T-helper 17 cell (primary cell): ENCODE data around the gene FGF2. TPM values are rescaled to one million over a fixed set of nuclear protein-coding genes. Genes with fewer than 3 reads are reported as not detected.
"Not testable (repeated sequence)": the region's sequence is repeated elsewhere in the genome, so short reads cannot be mapped to it uniquely, and the experiment has no call there.

ENCODE experiments used
- ATAC-seq: fragments of 150-1000 bp; cut with Tn5 transposase; 2 replicates; pipeline ENCODE4 v1.10.0; 2021; ENCODE audit warnings: mild to moderate bottlenecking, moderate library complexity
- DNase-seq, 3 donors: peaks; one replicate each; pipeline versions ENCODE4 v3.0.0 to v3.0.0-alpha.2; 2020 to 2021
- H3K9me3 ChIP-seq: one replicate; pipeline ENCODE4 v1.7.0; 2013; ENCODE audit warnings: low read length, mild to moderate bottlenecking; ENCODE audit not compliant: control insufficient read depth, poor library complexity, severe bottlenecking
- H3K27ac Mint-ChIP-seq: one replicate; pipeline ENCODE4 v1.8.0; 2022; ENCODE audit warnings: mild to moderate bottlenecking, moderate library complexity, mixed read lengths
- H3K27me3 Mint-ChIP-seq: one replicate; pipeline ENCODE4 v1.8.0; 2022; ENCODE audit warnings: mixed read lengths
- H3K36me3 Mint-ChIP-seq: one replicate; pipeline ENCODE4 v1.8.0; 2022; ENCODE audit warnings: low read depth, mixed read lengths
- H3K4me1 Mint-ChIP-seq: one replicate; pipeline ENCODE4 v1.8.0; 2022; ENCODE audit warnings: mild to moderate bottlenecking, mixed read lengths
- H3K4me3 Mint-ChIP-seq: one replicate; pipeline ENCODE4 v1.8.0; 2022; ENCODE audit warnings: mild to moderate bottlenecking, moderate library complexity, mixed read lengths
- total RNA-seq, 4 donors: library from RNA in 2 of 4; stranded (reverse) in 2 of 4; gene quantifications; one replicate each; pipeline ENCODE4 v1.2.3 and lab custom pipeline; 2022 to 2026

The FGF2 gene
- total RNA-seq, 2 donors from 2014 or later: 0.31 TPM; not detected in 1

DNA sequence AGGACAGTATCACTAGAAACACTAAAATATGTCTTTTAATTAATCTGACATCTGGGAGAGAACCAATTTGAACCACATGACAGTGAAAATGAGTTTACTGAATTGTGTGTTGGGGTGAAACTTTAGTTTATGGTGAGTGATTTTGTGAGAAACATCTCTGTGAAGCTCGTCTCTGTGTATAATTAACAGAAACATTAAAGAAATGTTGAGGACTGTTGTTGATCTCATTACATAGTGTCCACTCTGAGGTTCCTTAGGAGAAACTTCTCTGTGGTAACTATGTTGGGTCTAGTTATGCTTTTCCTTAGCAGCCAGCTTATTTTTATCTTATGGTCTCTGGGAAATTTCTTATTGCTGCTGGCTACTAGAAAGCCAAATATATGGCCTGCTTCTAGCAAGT, 15.8 kb downstream of the FGF2 start:
- Mint-ChIP-seq H3K4me1 (no peaks in the 10 kb centered on the region), H3K4me3 (no peak overlapping the region), H3K36me3 (no peaks in the 10 kb centered on the region), H3K27me3 (peaks cover 24% of the 10 kb centered on the region), H3K27ac (no peak overlapping the region)
- H3K9me3 ChIP-seq: no peaks in the 10 kb centered on the region
- DNase-seq (no peak), ATAC-seq (no peak)

DNA sequence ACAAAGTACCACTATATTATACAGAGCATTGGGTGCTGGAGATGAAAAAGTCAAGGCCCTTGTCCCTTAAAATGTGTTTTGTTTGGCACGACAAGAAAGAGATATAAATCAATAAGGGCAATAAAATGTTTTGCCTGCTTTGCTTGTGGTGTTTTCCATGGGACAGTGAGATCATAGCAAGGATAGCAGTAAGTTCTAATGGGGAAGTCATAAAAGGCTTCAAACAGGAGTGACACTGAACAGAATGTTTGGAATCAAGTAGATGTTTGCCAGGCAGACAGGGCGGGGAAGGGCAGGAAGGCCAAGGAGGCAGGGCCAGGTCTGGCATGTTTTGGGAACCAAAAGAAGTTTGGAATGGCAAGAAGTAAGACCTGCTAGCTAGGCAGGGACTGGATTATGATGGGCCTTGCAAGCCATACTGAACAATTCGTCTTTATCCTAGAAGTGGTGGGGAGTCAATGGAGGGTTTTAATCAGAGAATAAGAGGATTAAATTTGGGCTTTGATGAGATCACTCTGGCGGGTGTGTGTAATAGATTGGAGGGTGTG, 16.4 kb downstream of the FGF2 start:
- Mint-ChIP-seq H3K4me1 (no peaks in the 10 kb centered on the region), H3K27ac (no peak overlapping the region), H3K27me3 (peaks cover 20% of the 10 kb centered on the region), H3K4me3 (no peak overlapping the region), H3K36me3 (no peaks in the 10 kb centered on the region)
- H3K9me3 ChIP-seq: no peaks in the 10 kb centered on the region
- no peak for DNase-seq
- no peak for ATAC-seq

DNA sequence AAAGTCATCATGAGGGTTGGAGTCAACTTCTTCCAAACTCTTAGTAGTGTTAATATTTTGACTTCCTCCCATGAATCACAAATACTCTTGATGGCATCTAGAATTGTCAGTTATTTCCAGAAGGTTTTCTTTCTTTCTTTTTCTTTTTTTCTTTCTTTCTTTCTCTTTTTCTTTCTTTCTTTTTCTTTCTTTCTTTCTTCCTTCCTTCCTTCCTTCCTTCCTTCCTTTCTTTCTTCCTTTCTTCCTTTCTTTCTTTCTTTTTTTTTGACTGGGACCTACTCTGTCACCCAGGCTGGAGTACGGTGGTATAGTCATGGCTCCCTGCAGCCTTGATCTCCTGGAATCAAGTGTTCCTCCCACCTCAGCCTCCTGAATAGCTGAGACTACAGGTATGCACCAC, 17.8 kb downstream of the FGF2 start:
- H3K27ac Mint-ChIP-seq, DNase-seq, ATAC-seq, H3K36me3 Mint-ChIP-seq, H3K4me1 Mint-ChIP-seq, H3K4me3 Mint-ChIP-seq, H3K9me3 ChIP-seq: not testable (repeated sequence)
- peaks cover 14% of the 10 kb centered on the region for H3K27me3 Mint-ChIP-seq

DNA sequence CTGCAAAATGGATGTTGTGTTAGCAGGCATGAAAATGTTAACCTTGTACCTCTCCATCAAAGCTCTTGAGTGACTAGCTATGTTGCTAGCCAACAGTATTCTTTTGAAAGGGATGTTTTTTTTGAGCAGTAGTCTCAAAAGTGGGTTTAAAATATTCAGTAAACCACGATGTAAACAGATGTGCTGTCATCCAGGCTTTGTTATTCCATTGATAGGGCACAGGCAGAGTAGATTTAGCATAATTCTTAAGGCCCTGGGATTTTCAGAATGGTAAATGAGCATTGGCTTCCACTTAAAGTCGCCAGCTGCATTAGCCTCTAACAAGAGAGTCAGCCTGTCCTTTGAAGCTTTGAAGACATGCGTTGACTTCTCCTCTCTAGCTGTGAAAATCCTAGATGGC, 18.4 kb downstream of the FGF2 start:
- Mint-ChIP-seq H3K4me3 (no peak overlapping the region), H3K27ac (no peak overlapping the region), H3K36me3 (no peaks in the 10 kb centered on the region), H3K4me1 (no peaks in the 10 kb centered on the region), H3K27me3 (peaks cover 7% of the 10 kb centered on the region)
- DNase-seq: no peak
- no peaks in the 10 kb centered on the region for H3K9me3 ChIP-seq
- ATAC-seq: no peak

DNA sequence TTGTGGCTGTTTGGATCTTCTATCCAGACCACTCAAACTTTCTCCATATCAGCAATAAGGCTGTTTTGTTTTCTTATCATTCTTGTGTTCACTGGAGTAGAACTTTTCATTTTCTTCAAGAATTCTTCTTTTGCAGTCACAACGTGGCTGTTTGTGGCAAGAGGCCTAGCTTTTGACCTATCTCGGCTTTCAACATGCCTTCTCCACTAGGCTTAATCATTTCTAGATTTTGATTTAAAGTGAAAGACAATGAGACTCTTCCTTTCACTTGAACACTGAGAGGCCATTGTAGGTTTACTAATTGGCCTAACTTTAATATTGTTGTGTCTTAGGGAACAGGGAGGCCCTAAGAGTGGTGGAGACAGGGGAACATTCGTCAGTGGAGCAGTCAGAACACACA, 19.1 kb downstream of the FGF2 start:
- no peak for ATAC-seq
- Mint-ChIP-seq H3K4me1 (no peaks in the 10 kb centered on the region), H3K4me3 (no peak overlapping the region), H3K36me3 (no peaks in the 10 kb centered on the region), H3K27ac (no peak overlapping the region), H3K27me3 (peaks cover 12% of the 10 kb centered on the region)
- no peak for DNase-seq
- no peaks in the 10 kb centered on the region for H3K9me3 ChIP-seq

DNA sequence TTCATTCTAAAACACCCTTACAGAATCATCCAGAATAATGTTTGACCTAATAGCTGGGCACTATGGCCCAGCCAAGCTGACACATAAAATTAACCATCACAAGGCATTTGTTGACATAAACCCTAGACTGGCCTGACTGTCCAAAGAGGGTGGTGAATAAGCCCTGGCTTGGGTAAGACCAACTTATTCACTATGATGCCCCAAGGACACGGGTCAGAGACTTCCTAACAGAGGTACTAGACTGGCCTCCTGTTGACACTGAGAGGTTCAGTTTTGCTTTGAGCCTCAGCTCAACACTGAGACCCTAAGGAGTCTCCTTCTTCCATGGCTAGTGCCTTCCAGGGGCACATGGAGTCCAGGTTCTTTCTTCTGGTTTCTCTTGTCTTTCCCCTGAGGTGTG, 21.3 kb downstream of the FGF2 start:
- H3K4me1 Mint-ChIP-seq: no peaks in the 10 kb centered on the region
- no peak overlapping the region for H3K4me3 Mint-ChIP-seq
- H3K36me3 Mint-ChIP-seq: no peaks in the 10 kb centered on the region
- no peak for DNase-seq
- H3K27me3 Mint-ChIP-seq: peaks cover 25% of the 10 kb centered on the region
- no peak overlapping the region for H3K27ac Mint-ChIP-seq
- no peak for ATAC-seq
- H3K9me3 ChIP-seq: no peaks in the 10 kb centered on the region

DNA sequence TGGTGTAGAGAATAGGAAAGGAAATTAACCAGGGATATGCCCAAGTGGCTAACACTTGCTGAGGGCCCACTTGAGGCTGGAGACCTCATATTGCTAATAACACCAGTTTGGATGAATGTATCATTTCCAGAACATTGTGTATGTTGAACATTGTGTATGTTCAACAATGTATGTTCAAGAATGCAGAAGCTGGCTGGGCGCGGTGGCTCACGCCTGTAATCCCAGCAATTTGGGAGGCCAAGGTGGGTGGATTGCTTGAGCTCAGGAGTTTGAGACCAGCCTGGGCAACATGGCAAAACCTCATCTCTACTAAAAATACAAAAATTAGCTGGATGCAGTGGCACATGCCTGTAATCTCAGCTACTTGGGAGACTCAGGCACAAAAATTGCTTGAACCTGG, 23.2 kb downstream of the FGF2 start:
- not testable (repeated sequence) for H3K36me3 Mint-ChIP-seq, H3K4me3 Mint-ChIP-seq, ATAC-seq, DNase-seq, H3K27ac Mint-ChIP-seq, H3K9me3 ChIP-seq, H3K4me1 Mint-ChIP-seq
- H3K27me3 Mint-ChIP-seq: peaks cover 21% of the 10 kb centered on the region

DNA sequence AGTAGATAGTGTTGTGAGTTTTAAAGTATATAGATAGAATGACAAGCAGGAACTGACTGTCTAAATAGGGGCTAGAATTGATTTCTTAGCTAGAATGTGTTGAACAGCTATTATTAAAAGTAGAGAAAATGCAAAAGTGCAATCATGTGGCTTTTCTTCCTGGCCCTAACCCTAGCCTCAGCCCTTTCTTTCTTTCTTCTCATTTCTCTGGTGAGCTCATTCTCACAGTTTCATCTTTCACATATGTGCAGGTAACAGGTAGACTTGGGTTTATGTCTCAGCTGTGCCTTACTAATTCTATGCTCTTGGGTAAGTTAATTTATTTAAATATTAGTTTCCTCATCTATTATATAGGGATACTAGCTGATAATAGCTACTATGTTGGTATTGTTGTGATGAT, 24.9 kb downstream of the FGF2 start:
- no peak overlapping the region for H3K27ac Mint-ChIP-seq
- DNase-seq: no peak
- H3K27me3 Mint-ChIP-seq: peaks cover 21% of the 10 kb centered on the region
- H3K4me1 Mint-ChIP-seq: peaks cover 2% of the 10 kb centered on the region
- ATAC-seq: no peak
- H3K36me3 Mint-ChIP-seq: no peaks in the 10 kb centered on the region
- no peaks in the 10 kb centered on the region for H3K9me3 ChIP-seq
- no peak overlapping the region for H3K4me3 Mint-ChIP-seq

DNA sequence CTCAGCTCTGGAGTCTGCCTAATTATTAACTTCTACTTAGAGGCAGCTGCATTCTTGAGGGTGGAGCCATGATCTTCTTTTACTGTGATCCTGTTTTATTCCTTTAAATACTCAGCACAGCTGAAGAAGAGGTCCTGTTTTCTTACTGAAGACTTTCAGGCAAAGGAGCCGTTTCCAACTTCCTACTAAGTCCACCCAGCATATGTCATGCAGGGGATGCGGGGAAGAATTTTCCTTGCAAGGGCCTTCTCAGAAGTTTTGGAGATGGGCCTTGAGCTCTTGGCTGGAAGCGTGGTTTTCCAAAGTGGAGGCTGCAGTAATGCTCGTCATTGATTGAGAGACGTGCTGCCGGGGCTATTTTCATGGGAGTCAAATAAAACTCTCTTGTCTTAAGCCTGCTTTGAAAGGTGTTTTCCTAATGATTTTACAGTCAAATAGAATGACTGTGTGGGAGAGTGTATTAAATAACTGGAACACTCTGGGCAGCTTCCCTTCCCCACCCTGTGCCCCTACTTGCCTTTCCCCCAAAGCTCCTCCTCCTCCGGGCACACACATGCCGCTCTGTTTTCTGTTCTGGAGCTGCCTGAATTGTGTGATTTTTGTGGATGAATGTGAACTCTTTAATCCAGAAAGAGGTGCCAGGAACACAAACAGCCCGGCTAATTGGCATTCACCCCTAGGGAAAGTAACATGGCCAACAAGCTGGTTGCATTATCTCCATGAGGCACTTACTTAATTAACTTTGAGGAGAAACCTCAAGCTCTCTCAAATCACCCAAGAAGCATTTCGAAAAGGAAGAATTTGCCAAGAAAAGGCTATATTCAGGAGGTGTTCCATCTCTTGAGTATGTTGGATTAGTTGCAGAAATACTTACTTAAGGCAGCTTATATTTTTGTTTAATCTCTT, 28.1 kb downstream of the FGF2 start:
- Mint-ChIP-seq H3K36me3 (no peaks in the 10 kb centered on the region), H3K27me3 (peaks cover 26% of the 10 kb centered on the region), H3K27ac (no peak overlapping the region), H3K4me1 (peaks cover 2% of the 10 kb centered on the region), H3K4me3 (no peak overlapping the region)
- no peaks in the 10 kb centered on the region for H3K9me3 ChIP-seq
- DNase-seq (no peak), ATAC-seq (no peak)

DNA sequence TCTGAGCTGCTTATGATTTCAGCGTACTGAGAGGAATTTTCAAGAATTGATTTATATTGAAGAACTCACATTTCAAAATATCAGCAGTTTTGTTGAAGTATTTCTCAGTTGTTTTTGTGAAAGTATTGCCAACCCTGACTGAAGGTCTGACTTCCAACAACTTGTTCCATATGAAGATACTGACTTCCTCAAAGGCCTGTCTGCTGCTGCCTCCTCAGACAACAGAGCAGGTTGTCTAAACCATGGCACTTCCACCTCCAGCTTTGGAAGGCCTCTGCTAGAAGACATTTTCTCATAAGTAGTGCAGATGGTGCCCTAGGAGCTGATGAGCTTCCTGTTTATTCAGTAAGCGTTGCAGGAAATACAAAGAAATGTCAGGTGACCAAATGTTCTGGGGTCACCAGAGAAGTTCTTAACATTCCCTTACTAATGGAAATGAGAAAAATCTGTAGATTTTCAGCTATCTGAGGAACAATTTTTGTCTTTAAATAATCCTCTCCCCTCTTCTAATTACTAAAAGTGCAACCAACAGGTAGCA, 28.8 kb downstream of the FGF2 start:
- DNase-seq: no peak
- Mint-ChIP-seq H3K27me3 (peaks cover 23% of the 10 kb centered on the region), H3K4me3 (no peak overlapping the region), H3K27ac (no peak overlapping the region), H3K4me1 (peaks cover 2% of the 10 kb centered on the region), H3K36me3 (no peaks in the 10 kb centered on the region)
- no peak for ATAC-seq
- no peaks in the 10 kb centered on the region for H3K9me3 ChIP-seq

DNA sequence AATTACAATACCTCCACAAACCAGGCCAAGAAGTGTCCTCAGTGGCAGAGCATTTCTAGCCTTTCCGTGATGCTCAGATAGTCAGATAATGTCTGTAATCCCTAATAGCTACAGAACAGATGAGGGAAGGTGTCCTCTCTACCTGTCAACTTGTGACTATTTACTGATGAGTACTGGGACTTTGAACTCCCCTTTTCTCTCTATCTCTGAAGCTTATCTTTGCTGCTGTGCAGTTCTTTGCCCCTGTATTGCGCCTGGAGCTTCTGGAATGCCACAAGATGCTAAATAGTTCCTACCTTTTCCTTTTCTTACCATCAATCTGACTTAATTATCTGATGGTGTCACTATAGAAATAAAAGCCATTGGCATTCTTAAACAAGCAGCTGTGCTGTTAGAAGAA, 30.5 kb downstream of the FGF2 start:
- peaks cover 29% of the 10 kb centered on the region for H3K27me3 Mint-ChIP-seq
- no peak for DNase-seq
- no peak overlapping the region for H3K4me3 Mint-ChIP-seq
- no peak overlapping the region for H3K27ac Mint-ChIP-seq
- H3K9me3 ChIP-seq: no peaks in the 10 kb centered on the region
- peaks cover 2% of the 10 kb centered on the region for H3K4me1 Mint-ChIP-seq
- no peak for ATAC-seq
- H3K36me3 Mint-ChIP-seq: no peaks in the 10 kb centered on the region

DNA sequence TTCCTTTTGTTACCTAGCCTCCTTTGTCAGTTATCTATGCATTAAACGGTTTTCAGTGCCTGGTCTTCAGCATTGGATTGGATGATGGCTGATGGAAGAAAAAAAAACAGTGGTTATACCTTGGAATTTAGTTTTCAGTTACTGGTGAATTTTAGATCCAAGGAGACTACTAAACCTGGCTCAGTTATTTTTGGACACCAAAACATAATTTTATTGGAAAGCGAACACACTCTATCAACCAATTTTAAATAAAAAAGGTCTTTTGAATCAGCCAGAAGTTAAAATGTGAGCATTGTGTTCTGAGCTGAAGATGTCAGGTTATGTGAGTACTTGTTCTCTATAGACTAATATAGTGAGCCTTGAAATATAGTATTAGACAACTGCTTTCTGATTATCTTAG, 32.1 kb downstream of the FGF2 start:
- Mint-ChIP-seq H3K4me3 (no peak overlapping the region), H3K36me3 (no peaks in the 10 kb centered on the region), H3K27ac (no peak overlapping the region), H3K4me1 (peaks cover 2% of the 10 kb centered on the region), H3K27me3 (peaks cover 25% of the 10 kb centered on the region)
- no peak for ATAC-seq
- DNase-seq: no peak
- no peaks in the 10 kb centered on the region for H3K9me3 ChIP-seq

DNA sequence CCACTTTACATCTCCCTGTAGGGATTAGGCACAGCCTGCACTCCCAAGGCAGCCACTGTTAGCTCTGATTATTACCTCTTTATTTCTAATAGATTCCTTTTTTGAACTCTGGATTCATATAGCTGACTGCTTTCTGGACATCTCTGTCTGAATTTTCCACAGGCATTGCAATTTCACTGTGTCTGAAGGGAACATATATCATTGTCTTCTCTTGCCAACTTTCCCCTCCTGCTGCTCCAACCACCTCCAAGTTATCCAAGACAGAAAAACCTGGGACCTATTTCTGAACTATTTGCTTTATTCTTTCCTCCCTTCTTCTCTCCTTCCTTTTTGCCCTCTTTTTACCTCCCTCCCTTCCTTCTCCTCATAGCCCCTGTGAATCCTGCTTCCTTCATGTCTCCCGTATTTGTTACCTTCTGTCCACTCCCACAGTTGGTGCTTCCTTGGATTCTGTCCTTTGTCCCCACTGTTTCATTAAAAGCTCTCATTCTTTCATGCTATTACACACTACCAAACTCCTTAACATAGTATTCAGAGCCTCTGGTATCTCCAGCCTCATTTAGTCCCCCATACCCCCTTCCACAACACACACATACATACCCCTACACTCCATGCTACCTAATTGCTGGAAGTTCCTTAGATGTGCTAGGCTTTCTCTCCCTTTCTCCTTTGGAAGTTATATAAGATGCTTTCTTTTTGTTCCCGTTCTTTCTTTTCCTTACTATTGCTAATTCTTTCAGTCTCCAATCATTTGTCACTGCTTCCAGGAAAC, 34.7 kb downstream of the FGF2 start:
- no peak for ATAC-seq
- Mint-ChIP-seq H3K4me3 (no peak overlapping the region), H3K4me1 (no peaks in the 10 kb centered on the region), H3K27ac (no peak overlapping the region), H3K36me3 (no peaks in the 10 kb centered on the region), H3K27me3 (peaks cover 38% of the 10 kb centered on the region)
- H3K9me3 ChIP-seq: no peaks in the 10 kb centered on the region
- no peak for DNase-seq
